ENCODE results near the gene NCR1.
"Not testable (repeated sequence)": the region's sequence is repeated elsewhere in the genome, so short reads cannot be mapped to it uniquely, and the experiment has no call there.

NCR1 gene

DNA sequence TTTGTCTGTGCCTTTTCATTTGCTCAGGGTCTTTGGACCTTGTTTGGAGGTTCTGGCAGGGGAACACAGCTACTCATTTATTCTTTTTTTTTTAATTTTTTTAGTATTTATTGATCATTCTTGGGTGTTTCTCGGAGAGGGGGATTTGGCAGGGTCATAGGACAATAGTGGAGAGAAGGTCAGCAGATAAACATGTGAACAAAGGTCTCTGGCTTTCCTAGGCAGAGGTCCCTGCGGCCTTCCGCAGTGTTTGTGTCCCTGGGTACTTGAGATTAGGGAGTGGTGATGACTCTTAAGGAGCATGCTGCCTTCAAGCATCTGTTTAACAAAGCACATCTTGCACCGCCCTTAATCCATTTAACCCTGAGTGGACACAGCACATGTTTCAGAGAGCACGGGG, 2.0 kb downstream of the NCR1 start:
- not testable (repeated sequence) for DNase-seq (ENCODE audit: low spot score)

GRCh38 chr19:54916822-54917221, 10.9 kb downstream of the NCR1 start:
- no peak for DNase-seq (ENCODE audit: low spot score)

DNA sequence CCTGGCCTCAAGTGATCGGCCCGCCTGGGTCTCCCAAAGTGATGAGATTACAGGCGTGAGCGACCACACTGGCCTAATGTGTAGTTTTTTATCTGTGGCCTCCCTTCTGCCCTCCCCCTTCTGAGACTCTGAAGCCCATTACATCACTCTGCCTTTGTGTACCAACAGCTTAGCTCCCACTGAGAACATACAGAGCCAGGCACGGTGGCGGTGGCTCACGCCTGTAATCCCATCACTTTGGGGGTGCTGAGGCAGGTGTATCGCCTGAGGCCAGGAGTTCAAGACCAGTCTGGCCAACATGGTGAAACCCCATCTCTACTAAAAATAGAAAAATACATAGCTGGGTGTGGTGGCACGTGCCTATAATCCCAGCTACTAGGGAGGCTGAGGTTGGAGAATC, 12.6 kb downstream of the NCR1 start:
- DNase-seq (ENCODE audit: low spot score): no peak

- DNase-seq (ENCODE audit: low spot score): peak; percentile 21
These were observed 14.0 kb downstream of the NCR1 start for GRCh38 chr19:54919646-54920563.

GRCh38 chr19:54921082-54921481, 15.1 kb downstream of the NCR1 start:
- no peak for DNase-seq (ENCODE audit: low spot score)

- no peak for DNase-seq (ENCODE audit: low spot score)
These were observed 17.3 kb downstream of the NCR1 start for GRCh38 chr19:54923276-54923675.

- DNase-seq (ENCODE audit: low spot score): peak; percentile 16
These were observed 22.4 kb downstream of the NCR1 start for GRCh38 chr19:54928299-54928698.

DNA sequence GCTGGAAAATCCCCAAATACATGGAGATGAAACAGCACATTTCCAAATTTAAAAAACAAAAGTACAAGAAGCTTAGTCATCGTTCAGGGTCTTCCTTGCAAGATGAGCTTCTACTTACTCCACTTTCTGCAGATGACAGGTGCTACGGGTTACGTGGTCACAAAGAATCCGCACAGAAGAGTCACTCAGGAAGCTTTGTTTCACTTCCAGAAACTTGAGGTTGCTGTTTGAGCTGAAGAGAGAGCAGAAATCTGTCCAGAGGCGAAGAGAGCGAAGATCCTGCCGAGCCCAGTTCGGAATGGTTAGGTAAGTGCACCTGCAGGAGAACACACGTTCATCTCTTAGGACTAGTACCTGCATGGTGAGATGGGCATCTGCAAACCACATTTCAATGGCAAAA, 32.0 kb downstream of the NCR1 start:
- DNase-seq (ENCODE audit: low spot score): peak; percentile 57

GRCh38 chr19:54938906-54939305, 33.0 kb downstream of the NCR1 start:
- no peak for DNase-seq (ENCODE audit: low spot score)

- not testable (repeated sequence) for DNase-seq (ENCODE audit: low spot score)
These were observed 33.6 kb downstream of the NCR1 start for GRCh38 chr19:54939538-54939937.

- not testable (repeated sequence) for DNase-seq (ENCODE audit: low spot score)
These were observed 37.9 kb downstream of the NCR1 start for GRCh38 chr19:54943772-54944361.

- no peak for DNase-seq (ENCODE audit: low spot score)
These were observed 41.4 kb downstream of the NCR1 start, which contains the start of gene NLRP7 for GRCh38 chr19:54947381-54947780. Gene NLRP7, minus strand, starts transcription at chr19:54947530.

DNA sequence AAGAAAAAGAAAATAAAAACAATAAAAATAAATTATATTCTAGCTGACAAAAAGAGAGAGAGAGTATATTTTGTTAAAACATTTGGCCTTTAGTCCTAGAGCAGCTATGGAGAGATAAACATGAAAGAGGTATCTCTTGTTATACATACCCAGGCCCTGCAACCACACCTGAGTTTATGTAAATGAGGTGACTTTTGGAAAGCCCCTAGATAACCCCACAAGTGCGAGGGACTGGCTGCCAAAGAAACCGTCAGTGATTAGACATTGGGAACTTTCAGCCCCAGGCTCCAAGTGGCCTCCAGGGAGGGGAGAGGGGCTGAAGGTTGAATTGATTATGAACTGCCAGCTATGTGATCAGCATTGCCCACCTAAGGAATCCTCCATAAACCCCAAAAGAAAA, 43.5 kb downstream of the NCR1 start:
- no peak for DNase-seq (ENCODE audit: low spot score)

GRCh38 chr19:54950580-54950979, 44.6 kb downstream of the NCR1 start:
- DNase-seq (ENCODE audit: low spot score): not testable (repeated sequence)

GRCh38 chr19:54952591-54953344, 46.8 kb downstream of the NCR1 start:
- no peak for DNase-seq (ENCODE audit: low spot score)

DNA sequence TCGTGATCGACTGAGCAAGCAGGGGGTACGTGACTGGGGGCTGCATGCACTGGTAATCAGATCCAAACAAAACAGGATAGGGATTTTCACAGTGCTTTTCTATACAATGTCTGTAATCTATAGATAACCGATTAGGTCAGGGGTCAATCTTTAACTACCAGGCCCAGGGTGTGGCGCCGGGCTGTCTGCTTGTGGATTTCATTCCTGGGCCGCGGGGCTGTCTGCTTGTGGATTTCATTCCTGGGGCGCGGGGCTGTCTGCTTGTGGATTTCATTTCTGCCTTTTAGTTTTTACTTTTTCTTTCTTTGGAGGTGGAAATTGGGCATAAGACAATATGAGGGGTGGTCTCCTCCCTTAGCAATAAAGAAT, 47.4 kb downstream of the NCR1 start:
- DNase-seq (ENCODE audit: low spot score): not testable (repeated sequence)

DNA sequence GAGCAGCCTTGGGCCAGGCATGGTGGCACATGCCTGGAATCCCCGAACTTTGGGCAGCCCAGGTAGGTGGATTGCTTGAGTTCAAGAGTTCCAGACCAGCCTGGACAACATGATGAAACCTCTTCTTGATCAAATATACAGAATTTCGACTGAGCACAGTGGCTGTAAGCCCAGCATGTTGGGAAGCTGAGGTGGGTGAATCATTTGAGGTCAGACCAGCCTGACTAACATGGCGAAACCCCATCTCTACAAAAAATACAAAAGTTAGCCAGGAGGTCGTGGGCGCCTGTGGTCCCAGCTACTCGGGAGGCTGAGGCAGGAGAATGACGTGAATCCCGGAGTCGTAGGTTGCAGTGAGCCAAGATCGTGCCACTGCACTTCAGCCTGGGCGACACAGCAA, 49.4 kb downstream of the NCR1 start:
- no peak for DNase-seq (ENCODE audit: low spot score)

- peak; percentile 71 for DNase-seq (ENCODE audit: low spot score)
These were observed 53.9 kb downstream of the NCR1 start for GRCh38 chr19:54959840-54960239.

Data from NAMALWA (cell line).